PC-9 (cell line): Measurements from ENCODE around the gene UXS1. TPM values are rescaled to one million over a fixed set of nuclear protein-coding genes. Genes with fewer than 3 reads are reported as not detected.

Experiments used
- BruUV-seq: library from RNA; stranded (reverse); fragments of 400-500 nt; replicated peaks from 2 replicates; lab custom pipeline; 2021; lab: Mats Ljungman, UMichigan
- CTCF ChIA-PET: fragments of 300-600 bp; sonication (Branson Sonifier 250); formaldehyde crosslinking; loops from one replicate; lab custom pipeline; 2022; ENCODE audit warnings: antibody characterized with exemption; lab: Charles Lee
- POLR2A ChIA-PET: fragments of 300-600 bp; sonication (Branson Sonifier 250); formaldehyde crosslinking; loops from one replicate; lab custom pipeline; 2022; ENCODE audit warnings: antibody characterized with exemption; ENCODE audit not compliant: unreplicated experiment; lab: Charles Lee
- DNase-seq, 2 experiments: peaks; one replicate each; pipeline versions ENCODE4 v3.0.0 to v3.0.0-alpha.2; 2015 to 2022; ENCODE audit warnings: mixed read lengths in 1 of 2
- H2AFZ ChIP-seq: fragments of 200-600 bp; sonication (generic); 2 replicates; pipeline ENCODE4 v1.8.1; 2017; ENCODE audit warnings: antibody characterized with exemption
- H3F3A ChIP-seq: fragments of 200-600 bp; sonication (generic); 2 replicates; pipeline ENCODE4 v1.8.1; 2017; ENCODE audit warnings: antibody characterized with exemption, mild to moderate bottlenecking, low read depth; ENCODE audit not compliant: insufficient read depth
- H3K27ac ChIP-seq: fragments of 200-600 bp; sonication (generic); 2 replicates; pipeline ENCODE4 v1.6.1; 2016; ENCODE audit warnings: mixed run types
- H3K27me3 ChIP-seq: fragments of 200-600 bp; sonication (generic); 2 replicates; pipeline ENCODE4 v1.6.1; 2016; ENCODE audit warnings: low read depth, mixed run types; ENCODE audit not compliant: insufficient read depth
- H3K36me3 ChIP-seq: fragments of 200-600 bp; sonication (generic); 2 replicates; pipeline ENCODE4 v1.6.1; 2016; ENCODE audit warnings: low read depth, mixed run types
- H3K4me1 ChIP-seq: fragments of 200-600 bp; sonication (generic); replicated peaks from 2 replicates; pipeline ENCODE4 v1.6.1; 2016; ENCODE audit warnings: mixed run types; ENCODE audit not compliant: insufficient read depth
- H3K4me2 ChIP-seq: fragments of 200-600 bp; sonication (generic); 2 replicates; pipeline ENCODE4 v1.6.1; 2017; ENCODE audit warnings: mixed run types
- H3K4me3 ChIP-seq: fragments of 200-600 bp; sonication (generic); 2 replicates; pipeline ENCODE4 v1.6.1; 2016; ENCODE audit warnings: mixed run types
- H3K79me2 ChIP-seq: fragments of 200-600 bp; sonication (generic); 2 replicates; pipeline ENCODE4 v1.6.1; 2017; ENCODE audit warnings: low read depth, mixed run types
- H3K9me2 ChIP-seq: fragments of 200-600 bp; sonication (generic); 2 replicates; pipeline ENCODE4 v1.8.1; 2017; ENCODE audit warnings: mild to moderate bottlenecking; ENCODE audit not compliant: insufficient read depth
- H3K9me3 ChIP-seq: fragments of 200-600 bp; sonication (generic); 2 replicates; pipeline ENCODE4 v1.8.1; 2016; ENCODE audit warnings: low read depth; ENCODE audit not compliant: insufficient read depth
- H4K20me1 ChIP-seq: fragments of 200-600 bp; sonication (generic); 2 replicates; pipeline ENCODE4 v1.8.1; 2017; ENCODE audit not compliant: insufficient read depth
- EZH2 ChIP-seq: fragments of 200-600 bp; sonication (generic); IDR thresholded peaks from 2 replicates; pipeline ENCODE4 v1.8.0; 2017; ENCODE audit warnings: antibody characterized with exemption, low read depth
- intact Hi-C: fragments of 100-400 bp; cut with micrococcal nuclease; formaldehyde crosslinking; loops from one replicate; pipeline ENCODE4 v1.10.0; 2022; ENCODE audit not compliant: unreplicated experiment
- total RNA-seq: library from RNA; stranded (reverse); gene quantifications from 2 replicates; pipeline ENCODE4 v1.2.3, GENCODE V29; 2021
- TF ChIP-seq, protein P1 (sequence below): fragments of 200-600 bp; sonication (generic); conservative IDR thresholded peaks from 2 replicates; pipeline ENCODE4 v1.6.1; 2017; ENCODE audit warnings: mixed run types, antibody characterized with exemption, mild to moderate bottlenecking, moderate library complexity

Gene UXS1
- total RNA-seq, 1 experiment from 2014 or later = 65.6 TPM

DNA sequence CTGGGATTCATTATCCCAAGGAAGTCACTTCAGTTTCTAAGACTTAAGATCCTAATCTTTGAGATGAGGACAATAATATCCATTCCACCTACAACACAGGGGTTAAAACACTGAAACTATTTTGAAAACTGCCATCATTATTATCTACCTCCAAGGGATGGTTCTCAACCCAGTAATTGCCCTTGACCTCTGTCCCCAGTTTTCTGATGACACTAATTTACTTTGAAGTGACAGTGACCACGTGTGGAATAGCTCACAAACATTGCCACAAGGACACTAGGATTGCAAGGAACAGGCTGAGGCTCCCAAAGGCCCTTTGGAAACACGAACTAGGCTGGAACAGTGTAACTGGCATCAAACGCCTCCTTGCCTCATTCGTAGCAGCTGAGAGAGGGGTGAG lies 78.4 kb downstream of the UXS1 start:
- intact Hi-C loops = loop anchor here (1.0 kb wide), 1 partner anchor 79 kb away; the partner anchor contains the start of gene UXS1
- no peaks in the 10 kb centered on the region for H3K36me3 ChIP-seq
- no peaks in the 10 kb centered on the region for H4K20me1 ChIP-seq
- no peaks in the 10 kb centered on the region for H3K9me3 ChIP-seq
- H2AFZ ChIP-seq = no peak overlapping the region
- H3K79me2 ChIP-seq = 0 out of 2 replicates have a peak, but pooled peaks cover 8% of the 10 kb centered on the region
- no peak for DNase-seq
- no peaks in the 10 kb centered on the region for H3K27me3 ChIP-seq
- TF ChIP-seq, protein P1, sequence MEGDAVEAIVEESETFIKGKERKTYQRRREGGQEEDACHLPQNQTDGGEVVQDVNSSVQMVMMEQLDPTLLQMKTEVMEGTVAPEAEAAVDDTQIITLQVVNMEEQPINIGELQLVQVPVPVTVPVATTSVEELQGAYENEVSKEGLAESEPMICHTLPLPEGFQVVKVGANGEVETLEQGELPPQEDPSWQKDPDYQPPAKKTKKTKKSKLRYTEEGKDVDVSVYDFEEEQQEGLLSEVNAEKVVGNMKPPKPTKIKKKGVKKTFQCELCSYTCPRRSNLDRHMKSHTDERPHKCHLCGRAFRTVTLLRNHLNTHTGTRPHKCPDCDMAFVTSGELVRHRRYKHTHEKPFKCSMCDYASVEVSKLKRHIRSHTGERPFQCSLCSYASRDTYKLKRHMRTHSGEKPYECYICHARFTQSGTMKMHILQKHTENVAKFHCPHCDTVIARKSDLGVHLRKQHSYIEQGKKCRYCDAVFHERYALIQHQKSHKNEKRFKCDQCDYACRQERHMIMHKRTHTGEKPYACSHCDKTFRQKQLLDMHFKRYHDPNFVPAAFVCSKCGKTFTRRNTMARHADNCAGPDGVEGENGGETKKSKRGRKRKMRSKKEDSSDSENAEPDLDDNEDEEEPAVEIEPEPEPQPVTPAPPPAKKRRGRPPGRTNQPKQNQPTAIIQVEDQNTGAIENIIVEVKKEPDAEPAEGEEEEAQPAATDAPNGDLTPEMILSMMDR = no peak
- no peak for TF ChIP-seq EZH2
- POLR2A ChIA-PET = interaction anchor here (1.0 kb wide), 1 partner anchor 47 kb away, joined by 5 read pairs; no protein-coding TSS in a partner anchor
- H3K4me3 ChIP-seq = no peak overlapping the region
- H3K4me2 ChIP-seq = no peak overlapping the region
- peaks cover 30% of the 10 kb centered on the region for H3K4me1 ChIP-seq
- H3F3A ChIP-seq = peaks cover 14% of the 10 kb centered on the region; the same call in 1 of the 2 replicates
- CTCF ChIA-PET = no interaction called here
- H3K9me2 ChIP-seq = no peaks in the 10 kb centered on the region
- peak overlapping the region; percentile 63 for H3K27ac ChIP-seq
- no TSS peak for BruUV-seq

DNA sequence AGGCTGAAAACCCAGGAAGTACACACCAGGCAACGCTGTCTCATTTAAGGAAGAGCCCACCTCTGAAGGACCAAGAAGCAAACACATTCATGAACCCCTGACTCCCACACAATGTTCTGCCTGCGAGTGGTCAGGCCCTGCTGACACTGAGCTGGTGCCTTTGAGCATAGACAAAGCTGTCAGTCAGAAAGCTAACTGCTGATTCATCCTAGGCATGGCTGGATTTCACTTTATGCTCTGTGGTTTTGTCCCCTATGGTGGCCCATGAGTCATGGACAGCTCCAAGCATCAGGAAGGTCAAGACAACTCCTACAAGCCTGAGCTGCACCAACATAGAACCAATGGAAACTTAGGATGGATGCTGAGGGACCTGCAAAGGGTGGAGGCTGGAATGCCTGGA lies 78.9 kb downstream of the UXS1 start:
- H3K79me2 ChIP-seq = 0 out of 2 replicates have a peak, but pooled peaks cover 8% of the 10 kb centered on the region
- no peaks in the 10 kb centered on the region for H3K9me3 ChIP-seq
- BruUV-seq = no TSS peak
- H3F3A ChIP-seq = peaks cover 14% of the 10 kb centered on the region; the same call in 1 of the 2 replicates
- POLR2A ChIA-PET = interaction anchor here (0.6 to 1.0 kb wide), 2 partner anchors 10 to 47 kb away, joined by 5 read pairs; no protein-coding TSS in a partner anchor
- no peak for TF ChIP-seq EZH2
- H3K4me3 ChIP-seq = no peak overlapping the region
- H3K4me1 ChIP-seq = peaks cover 30% of the 10 kb centered on the region
- CTCF ChIA-PET = no interaction called here
- no peaks in the 10 kb centered on the region for H3K36me3 ChIP-seq
- H3K27ac ChIP-seq = peak overlapping the region; percentile 63
- no peaks in the 10 kb centered on the region for H4K20me1 ChIP-seq
- H3K27me3 ChIP-seq = no peaks in the 10 kb centered on the region
- H3K9me2 ChIP-seq = no peaks in the 10 kb centered on the region
- peak overlapping the region; percentile 26 for H3K4me2 ChIP-seq
- H2AFZ ChIP-seq = no peak overlapping the region
- peak; percentile 66 to 86 for DNase-seq
- intact Hi-C loops = loop anchor here (1.0 kb wide), 1 partner anchor 79 kb away; the partner anchor contains the start of gene UXS1

DNA sequence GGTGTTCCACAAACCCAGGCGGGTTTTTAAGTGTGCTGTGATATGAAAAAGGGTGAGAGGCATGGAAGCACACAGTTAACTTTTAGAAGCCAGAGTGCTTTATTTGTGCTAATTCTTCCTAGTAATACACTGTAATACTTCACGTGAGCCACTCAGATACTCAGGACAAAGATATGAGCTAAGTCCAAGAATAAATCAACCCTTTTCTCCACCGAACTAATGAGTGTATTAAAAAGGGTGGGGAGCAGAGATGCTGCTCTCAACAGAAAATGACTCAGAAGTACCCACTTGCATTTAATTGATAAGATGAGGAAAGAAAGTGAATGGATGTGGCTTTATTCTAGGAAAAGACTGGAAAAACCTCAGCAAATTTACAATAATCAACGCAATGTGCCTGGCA lies 79.9 kb downstream of the UXS1 start:
- BruUV-seq = no TSS peak
- H3K4me2 ChIP-seq = no peak overlapping the region
- no peaks in the 10 kb centered on the region for H3K36me3 ChIP-seq
- ChIA-PET POLR2A (no interaction called here), CTCF (no interaction called here)
- no peaks in the 10 kb centered on the region for H3K9me3 ChIP-seq
- H3K27me3 ChIP-seq = no peaks in the 10 kb centered on the region
- peaks cover 30% of the 10 kb centered on the region for H3K4me1 ChIP-seq
- H3F3A ChIP-seq = peaks cover 14% of the 10 kb centered on the region; the same call in 1 of the 2 replicates
- 0 out of 2 replicates have a peak, but pooled peaks cover 8% of the 10 kb centered on the region for H3K79me2 ChIP-seq
- no peak for DNase-seq
- H3K4me3 ChIP-seq = no peak overlapping the region
- H3K9me2 ChIP-seq = no peaks in the 10 kb centered on the region
- no peak overlapping the region for H2AFZ ChIP-seq
- H3K27ac ChIP-seq = peak overlapping the region; percentile 63; the same call in 1 of the 2 replicates
- TF ChIP-seq, protein P1 = no peak
- no peak for TF ChIP-seq EZH2
- intact Hi-C loops = loop anchor here (1.0 kb wide), 1 partner anchor 48 kb away; no protein-coding TSS in a partner anchor
- no peaks in the 10 kb centered on the region for H4K20me1 ChIP-seq
